GM21723 (cell line): ENCODE results near the gene FDXR.

Experiments
- ATAC-seq: cut with Tn5 transposase; IDR thresholded peaks from one replicate; pipeline ENCODE4 v1.9.1; 2021; ENCODE audit warnings: mild to moderate bottlenecking, moderate library complexity; ENCODE audit not compliant: unreplicated experiment

Gene FDXR

DNA sequence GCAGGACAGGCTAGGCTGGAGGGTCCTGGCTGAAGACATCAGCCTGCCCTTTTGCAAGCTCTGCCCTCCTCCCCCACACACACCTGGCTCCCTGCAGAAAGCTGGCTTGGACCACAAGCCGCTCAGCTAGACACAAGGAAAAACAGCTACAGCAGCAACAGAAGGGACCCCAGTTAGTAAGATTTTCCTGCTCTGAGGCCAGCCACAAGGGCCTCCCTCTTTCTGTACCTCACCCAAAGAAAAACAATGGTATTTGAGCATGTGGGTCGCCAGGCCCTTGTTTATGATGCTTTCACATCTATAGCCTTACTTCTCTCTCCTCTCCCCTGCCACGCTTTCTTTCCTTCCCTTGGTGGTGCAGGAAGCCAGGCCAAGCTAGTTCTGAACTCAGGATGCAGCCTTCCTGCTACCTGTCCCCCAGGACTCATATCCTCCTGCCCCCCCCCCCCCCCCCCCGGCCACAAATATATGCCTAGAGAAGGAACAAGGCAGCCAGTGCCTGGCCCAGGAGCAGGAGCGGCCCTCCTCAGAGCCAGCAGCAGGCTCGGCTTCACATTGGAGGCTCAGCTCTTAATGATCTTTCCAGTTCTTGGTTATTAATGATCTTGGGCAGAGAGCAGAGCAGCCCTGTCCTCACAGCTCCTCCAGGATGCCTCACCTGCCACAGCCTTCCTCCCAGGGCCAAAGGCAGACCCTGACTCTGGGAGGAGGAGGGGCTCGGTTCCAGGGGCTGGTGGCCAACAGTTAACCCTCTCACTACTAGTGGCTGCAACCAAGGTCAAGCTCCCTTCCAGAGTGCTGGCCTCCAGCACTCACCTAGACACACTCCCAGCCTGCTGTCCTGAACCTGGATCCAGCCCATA, 32.6 kb downstream of the FDXR start:
- ATAC-seq, result no peak

DNA sequence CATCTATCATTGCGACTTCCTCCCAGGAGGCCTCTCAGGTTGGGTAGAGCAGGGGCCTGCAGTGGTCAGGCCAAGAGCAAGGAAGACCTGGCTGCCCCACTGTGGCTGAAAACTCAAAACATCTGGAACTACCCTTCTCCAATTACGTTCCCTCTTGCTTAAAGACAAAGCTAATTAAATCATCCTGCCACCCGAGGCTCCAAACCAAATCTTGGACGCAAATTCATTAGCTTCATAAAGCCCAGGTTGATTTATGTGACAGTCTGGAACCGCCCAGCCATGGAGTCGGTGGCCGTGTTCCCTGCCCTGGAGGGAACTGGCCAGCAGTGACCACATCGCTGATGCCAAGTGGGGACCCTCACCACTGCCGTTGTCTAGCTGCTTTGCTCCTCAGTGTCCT, 34.5 kb downstream of the FDXR start:
- no peak for ATAC-seq

DNA sequence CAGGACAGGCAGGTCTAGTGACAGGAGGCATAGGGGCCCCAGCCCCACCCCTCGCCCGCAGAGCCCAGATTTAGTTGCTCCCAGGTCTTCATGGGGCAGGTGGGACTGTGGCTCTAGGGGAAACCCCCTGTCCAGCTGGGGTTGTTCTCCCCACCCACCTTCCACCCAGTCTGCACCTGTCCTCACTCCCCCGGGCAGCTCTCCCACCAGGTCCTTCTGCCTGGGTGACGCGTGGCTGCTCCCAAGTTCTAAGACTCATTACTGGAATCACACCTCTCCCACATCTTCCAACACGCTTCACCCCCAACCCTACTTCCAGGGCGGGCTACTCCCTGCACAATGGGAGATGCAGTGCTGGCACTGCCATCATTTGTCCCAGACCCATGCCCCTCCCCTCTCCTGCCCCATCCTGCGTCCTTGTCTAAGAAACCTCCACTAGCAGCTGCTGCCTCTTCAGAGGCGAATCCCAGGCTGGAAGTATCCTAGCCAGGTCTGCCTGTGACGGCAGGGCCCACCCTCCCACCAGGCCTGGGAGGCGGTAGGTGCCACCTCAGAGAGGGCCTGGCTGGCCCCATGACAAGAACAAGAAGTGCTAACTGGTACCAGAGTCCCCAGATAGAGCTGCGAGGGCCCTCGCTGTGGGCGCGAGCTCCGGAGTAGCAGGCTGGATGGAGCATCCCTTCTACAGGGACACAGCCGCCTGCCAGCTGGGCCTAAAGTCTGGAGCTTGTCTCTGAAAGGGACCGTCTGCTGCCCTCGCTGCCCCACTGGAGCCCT, 35.9 kb downstream of the FDXR start:
- ATAC-seq, result no peak

DNA sequence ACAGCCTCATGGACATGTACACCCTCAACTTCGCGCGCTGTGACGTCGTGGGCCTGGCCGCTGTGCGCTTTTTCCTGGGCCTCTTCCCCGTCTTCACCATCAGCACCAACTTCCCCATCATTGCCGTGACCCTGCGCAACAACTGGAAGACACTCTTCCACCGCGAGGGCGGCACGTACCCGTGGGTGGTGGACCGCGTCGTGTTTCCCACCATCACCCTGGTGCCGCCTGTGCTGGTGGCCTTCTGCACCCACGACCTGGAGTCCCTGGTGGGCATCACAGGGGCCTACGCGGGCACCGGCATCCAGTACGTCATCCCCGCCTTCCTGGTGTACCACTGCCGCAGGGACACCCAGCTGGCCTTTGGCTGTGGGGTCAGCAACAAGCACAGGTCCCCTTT, 36.6 kb downstream of the FDXR start:
- no peak for ATAC-seq

DNA sequence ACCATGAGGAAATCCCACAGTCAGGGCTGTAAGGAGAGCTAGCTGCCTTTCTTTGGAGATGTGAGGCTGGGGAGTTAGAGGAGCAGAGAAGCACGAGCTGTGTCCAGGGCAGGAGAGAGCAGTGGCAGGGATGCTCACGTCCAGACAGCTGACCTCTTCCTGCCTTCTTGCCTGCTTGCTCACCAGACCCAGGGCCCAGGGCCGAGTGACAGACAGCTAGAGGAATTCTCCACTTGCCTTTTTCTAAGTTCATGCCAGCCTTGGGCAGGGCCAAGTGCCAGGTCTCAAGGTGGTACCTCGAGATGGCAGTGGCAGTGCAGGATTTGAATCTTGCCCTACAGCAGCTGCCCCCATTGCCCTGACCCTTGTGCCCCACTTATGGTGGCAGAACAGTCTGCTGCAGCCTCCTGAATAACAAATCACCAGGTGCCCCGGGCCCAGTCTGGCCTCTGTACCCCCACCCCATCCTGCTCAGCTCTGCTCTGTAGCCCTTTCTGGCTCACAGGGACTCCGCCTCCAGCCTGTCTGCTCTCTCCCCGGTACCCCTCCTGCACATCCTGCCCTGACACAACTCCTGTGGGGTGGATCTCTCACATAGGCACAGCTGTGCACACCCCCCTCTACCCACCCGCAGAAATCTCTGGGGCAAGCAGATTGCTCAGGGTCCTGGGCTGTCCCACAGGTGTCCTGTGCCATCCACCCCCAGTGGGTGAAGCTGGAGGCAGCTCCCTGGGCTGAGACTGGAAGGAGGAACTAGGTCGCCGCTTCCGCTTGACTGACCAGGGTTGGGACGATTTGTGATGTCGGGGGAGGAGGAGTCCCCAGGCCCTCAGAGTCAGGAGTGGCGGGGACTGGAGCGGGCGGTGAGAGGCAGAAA, 39.1 kb downstream of the FDXR start:
- ATAC-seq, result no peak

DNA sequence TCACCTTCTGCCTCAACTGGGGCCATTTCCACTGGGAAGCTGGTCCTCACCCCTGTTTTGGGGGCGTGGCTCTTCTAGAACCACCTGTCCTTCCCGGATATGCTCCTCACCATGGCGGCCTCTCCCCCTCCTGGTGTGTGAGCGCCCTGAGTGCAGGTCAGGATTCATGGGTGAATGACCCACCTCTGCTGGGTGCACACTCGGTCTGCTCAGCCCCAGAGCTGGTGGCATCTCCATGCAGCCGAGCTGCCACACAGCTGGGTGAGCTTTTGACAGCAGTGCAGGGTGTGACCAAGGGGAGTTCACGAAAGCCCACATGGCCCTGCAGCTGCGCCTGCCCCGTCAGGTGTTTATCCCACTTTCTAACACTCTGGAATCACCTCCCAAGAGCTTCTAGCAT, 40.4 kb downstream of the FDXR start:
- no peak for ATAC-seq

DNA sequence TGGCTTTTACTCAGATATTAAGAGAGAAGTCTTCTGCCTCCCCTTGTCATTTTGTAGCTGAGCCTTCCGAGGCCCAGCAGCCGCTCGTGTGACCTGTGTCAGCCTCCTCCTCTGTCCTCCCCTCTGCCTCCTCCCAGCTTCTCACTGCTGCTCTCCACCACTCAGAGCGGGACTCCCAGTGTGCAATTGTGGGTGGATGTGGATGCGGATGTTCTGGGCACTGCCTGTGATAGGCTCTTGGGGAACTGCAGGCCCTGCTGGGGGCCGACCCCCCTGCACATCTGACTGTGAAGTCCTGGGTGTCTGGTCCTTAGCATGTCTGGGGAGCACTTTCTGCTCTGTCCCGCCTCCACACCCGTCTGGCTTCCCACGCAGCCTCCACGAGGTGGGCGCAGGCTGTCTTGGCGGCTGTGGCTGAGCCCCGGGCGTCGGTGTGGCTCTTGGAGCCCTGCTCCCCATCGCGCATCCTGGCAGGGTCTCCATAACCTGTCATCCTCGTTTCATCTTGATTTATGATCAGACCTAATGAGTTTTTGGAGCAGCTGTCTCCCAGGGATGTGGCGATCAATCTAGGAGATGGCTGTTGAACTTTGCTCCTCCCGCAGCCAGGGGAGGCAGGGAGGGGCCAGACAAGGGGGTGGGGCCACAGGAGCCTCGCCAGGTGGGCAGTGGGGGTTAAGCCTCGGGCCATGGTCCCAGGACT, 41.2 kb downstream of the FDXR start:
- ATAC-seq, result no peak

DNA sequence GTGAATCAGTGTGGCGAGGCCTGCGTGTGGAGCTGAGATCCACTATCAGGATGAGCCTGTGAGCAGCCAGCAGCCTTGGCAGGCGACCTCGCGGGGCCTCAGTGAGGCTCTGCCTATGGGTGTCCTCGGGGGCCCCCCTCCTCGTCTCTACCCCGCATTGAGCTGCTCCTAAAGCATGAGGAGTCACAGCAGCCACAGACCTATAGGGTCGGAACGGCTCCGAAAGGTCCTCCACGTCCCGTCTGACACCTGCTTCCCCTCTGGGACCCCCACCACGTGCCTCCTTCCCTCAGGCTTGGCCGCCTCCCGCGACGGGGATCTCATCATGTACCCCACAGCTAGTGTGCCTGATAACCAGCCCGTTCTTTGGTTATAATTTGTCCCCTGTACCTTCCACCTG, 41.9 kb downstream of the FDXR start:
- no peak for ATAC-seq

DNA sequence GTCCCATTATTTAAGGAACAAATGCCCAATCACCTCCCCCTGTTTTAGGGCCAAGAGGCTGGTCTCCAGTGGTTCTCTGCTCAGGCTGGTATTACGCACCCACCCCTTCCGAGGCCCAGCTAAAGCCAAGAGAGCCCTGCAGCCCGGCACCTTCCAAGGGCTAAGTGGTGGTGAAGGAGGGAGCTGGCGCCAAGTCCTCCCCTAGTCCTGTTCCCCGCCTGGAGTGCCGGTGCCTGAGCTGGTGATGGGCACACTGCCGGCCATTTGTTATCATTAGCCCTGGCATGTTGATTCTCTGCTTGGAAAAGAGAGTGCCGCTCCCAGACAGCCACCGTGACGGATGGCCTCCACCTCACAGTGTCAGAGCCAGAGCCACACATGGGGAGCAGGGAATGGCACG, 45.0 kb downstream of the FDXR start:
- no peak for ATAC-seq

DNA sequence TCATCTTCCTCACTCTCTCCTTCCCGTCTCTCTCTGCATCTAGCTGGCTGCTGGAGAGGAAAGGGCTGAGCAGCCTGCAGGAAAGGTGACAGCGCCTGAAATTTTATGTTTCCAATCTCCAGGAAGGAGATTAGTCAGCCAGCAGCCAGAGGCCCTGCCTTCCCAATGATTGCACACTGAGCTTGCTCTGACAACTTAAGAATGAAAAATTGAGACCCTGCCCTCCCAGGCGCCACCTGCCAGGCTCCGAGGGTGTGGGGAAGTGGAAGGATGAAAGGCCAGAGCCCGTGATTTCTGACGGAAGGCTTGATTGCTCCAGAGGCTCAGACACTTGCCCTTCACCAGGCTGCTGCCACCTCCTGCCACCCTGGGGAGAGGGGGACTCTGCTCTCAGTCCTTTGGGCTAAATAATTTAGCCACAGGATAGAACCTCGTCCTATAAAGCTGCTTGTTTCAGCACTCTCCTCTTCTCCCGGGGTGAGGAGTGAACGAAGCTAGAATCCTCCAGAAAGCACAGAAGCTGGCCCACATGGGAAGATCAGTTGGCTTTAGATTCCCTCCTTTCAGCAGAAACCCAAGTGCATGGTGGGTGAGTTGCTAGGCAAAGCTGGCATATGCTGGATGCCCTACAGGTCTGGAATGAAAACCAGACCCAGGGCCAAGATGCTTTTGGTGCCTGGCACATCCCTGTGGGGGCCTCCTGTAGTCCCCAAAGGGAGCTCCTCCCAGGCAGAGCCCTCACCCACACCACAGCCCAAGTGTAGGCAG, 46.7 kb downstream of the FDXR start:
- no peak for ATAC-seq

DNA sequence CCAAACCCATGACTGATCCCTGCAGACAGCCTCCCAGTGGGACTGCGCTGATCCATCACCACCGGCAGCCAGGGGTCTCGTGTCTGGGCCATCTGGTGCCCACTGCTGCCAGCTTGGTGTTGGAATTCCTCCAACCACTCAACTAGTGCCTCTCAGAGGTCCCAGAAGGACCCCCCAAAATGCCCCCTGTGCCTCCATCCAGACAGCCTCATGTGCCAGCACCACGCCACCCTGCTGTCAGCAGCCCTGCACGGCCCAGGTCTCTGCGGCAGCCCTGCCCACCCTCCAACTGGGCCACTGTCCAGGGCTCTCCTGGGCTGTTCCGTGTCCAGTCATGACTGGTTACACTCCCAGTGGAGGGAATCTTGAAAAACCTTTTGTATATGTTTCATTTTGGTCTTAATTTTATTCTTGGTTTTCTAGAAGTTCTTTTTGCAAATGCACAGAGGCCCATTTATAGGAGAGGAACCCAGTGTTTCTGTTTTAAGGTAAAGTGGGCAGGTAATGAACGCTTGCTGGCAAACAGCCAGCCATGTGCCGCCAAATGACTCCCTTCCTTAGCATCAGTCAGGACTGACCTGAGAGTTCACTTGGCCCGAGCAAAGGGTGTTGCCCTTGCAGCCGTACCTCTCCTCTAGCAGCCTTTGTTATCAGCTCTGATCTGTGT, 47.7 kb downstream of the FDXR start:
- no peak for ATAC-seq

DNA sequence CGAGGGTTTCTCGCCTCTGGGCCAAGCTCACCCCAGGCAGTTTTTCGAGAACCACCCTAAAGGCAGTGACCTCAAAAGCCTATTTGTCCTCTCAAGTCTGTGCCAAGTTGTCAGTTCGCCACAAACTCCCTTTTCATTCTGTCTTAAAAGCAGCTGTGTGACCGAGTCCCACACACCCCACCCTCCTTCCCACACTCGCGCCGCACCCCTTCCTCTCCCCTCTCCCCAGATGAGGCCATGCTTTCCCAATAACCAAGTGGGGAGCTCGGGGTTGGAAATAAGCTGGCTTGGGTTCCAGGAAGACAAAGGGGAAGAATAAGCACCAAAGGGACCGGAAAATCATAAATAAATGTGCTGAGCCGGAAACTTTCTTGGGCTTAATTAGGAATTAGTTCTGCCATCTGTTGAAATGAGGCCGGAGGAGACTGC, 49.8 kb downstream of the FDXR start:
- no peak for ATAC-seq

DNA sequence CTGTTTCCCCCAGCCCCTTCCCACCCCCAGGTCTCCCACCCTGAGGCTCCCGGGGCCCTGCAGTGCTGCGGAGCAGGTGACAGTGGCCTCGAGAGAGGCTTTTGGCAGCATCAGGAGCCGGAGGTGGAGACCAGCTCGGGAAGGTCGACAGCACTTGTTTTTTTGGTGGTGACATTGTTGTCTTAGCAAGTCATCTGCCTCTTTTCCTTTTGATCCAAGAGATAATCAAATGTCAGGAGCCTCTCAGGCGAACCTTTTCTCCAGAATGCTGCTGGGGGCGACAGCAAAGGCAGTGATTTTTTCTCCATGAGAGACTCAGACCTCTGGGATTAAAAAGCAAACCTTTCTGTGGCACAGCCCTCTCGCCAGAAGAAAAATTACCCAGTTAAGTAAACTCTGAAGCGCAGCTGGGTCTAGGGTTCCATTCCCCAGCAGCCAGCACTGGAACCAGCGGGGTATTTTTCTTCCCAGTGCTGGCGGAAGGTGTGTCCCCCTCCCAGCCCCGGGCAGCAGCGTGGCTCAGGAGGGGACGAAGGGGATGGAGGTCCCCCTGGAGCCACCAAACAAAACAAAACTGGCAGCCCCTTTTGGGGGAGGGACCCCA, 50.4 kb downstream of the FDXR start:
- ATAC-seq, result no peak

DNA sequence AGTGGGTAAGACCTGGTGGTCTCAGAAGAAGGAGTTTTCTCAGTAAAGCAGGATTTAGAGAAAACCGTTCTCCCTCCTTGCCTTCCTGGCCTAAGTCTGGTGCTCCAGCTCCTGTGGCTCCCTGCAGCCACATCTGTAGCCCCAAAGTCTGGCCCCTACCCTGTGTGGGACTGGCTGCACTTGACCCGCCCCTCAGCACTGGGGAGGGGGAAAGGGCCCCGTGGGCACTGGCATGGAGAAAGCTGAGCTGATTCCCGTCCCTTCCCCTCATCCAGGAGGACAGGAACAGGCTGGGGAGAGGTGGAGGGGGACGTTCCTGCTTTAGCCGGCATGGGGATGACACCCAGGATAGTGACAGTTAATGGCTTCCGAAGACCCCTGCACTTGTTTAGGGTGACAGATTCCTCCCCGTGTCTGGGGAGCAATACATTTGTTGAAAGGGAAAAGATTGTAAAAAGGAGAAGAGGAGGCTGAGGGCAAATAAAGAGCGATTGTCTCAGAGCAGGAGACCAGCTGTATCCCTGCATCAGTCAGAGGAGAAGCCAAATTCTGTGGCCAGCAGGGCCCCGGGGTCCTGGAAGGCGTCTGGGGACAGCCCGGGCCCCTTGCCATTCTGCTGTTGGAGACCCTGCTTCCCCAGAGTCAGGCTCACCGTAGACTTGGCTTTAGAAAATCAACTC, 51.0 kb downstream of the FDXR start:
- ATAC-seq, result no peak

DNA sequence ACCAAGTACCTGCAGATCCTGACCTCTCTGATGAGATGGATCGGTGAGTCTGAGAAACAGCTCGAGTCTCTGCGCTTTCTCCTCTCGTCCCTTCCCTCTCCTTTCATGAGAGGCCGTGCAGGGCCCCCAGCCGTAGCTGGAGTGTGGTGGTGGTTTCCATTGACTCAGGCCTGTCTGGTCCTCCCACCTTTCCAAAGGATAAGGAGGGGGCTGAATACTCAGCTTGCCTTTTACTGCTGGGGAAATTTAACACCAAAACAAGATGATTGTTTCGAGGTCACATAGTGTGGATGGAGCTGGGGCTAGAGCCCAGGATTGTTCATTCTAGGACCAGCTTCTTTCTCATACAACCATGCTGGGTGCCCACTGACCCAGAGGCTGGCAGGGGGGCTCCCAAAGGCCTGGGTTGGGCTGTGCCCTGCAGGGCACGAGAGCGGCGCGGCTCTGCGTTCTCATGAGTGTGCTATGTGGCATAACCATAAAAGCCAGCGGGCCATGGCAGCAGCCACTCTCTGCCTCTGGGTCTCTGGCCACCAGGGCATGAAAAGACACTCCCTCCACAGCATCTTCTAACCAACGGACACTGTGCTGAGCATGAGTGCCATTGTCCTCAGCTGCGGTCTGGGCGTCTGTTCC, 52.9 kb downstream of the FDXR start:
- ATAC-seq, result no peak

DNA sequence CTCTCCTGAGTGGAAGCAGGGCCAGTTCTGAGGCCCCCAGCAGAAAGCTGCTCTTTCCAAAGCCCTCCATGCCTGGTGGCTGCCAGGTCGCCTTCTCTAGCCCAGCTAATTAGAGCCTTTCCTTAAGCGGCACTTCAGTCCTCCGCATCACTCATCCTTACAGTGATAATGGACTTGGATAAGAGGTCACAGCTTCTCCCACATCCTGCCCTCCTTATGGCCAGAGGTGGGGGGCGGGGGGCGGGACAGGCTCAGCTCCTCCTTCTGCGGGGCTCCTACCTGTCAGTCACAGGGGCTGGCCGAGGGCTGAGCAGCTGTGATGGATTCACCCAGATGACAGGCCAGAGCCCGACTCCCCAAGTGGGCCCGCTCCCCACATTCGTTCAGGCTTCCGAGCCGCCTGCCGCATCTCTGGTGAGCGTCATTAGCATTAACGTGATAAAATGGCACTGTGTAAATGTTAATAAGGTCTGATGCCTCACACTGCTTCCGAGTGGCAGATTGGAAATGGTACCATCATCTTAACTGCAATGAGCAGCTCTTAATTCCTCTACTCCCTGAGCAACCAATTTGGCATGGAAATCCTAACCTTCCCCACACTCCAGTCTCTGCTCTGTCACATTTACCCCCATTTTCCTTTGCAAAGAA, 54.4 kb downstream of the FDXR start:
- no peak for ATAC-seq

DNA sequence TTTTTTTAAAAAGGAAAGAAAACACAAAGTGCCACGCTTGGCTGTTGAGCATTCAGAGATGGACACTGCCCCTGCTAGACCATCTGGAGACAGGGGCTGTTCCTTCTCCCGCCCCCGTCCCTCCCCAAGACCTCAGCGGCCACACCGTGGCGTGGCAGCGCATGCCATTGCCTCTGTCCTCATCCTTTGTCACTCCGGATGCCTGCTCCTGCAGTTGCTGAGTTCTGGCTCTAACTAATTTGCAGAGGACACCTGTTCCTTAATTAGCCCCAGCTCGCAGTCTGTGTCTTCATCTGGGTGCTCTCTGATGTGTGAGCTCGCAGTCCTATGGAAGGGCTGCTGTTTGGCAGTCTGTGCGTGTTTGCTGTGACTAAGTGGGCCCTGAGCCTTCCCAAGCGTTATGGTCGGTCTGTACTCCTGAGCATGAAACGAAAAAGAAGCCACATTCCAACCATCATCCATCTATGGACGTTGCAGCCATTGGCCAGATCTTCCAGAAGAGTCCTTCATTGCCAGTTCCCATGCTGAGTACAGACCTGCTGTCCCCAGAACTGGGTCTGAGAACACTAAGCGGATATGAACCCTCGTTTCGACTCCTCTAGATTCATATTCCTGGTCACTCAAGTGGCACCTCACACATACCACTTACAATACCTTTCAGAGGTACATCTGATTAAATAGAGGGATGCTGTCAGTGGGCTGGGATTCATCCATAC, 55.7 kb downstream of the FDXR start:
- ATAC-seq, result no peak
